T-helper 17 cell (primary cell): ENCODE results near the gene CYBC1. TPM values are rescaled to one million over a fixed set of nuclear protein-coding genes. Genes with fewer than 3 reads are reported as not detected.

Source experiments
- ATAC-seq: fragments of 150-1000 bp; cut with Tn5 transposase; 2 replicates; pipeline ENCODE4 v1.10.0; 2021; ENCODE audit warnings: mild to moderate bottlenecking, moderate library complexity
- DNase-seq, 3 donors: peaks; one replicate each; pipeline versions ENCODE4 v3.0.0 to v3.0.0-alpha.2; 2020 to 2021
- H3K9me3 ChIP-seq: one replicate; pipeline ENCODE4 v1.7.0; 2013; ENCODE audit warnings: low read length, mild to moderate bottlenecking; ENCODE audit not compliant: control insufficient read depth, poor library complexity, severe bottlenecking
- H3K27ac Mint-ChIP-seq: one replicate; pipeline ENCODE4 v1.8.0; 2022; ENCODE audit warnings: mild to moderate bottlenecking, moderate library complexity, mixed read lengths
- H3K27me3 Mint-ChIP-seq: one replicate; pipeline ENCODE4 v1.8.0; 2022; ENCODE audit warnings: mixed read lengths
- H3K36me3 Mint-ChIP-seq: one replicate; pipeline ENCODE4 v1.8.0; 2022; ENCODE audit warnings: low read depth, mixed read lengths
- H3K4me1 Mint-ChIP-seq: one replicate; pipeline ENCODE4 v1.8.0; 2022; ENCODE audit warnings: mild to moderate bottlenecking, mixed read lengths
- H3K4me3 Mint-ChIP-seq: one replicate; pipeline ENCODE4 v1.8.0; 2022; ENCODE audit warnings: mild to moderate bottlenecking, moderate library complexity, mixed read lengths
- total RNA-seq, 4 donors: library from RNA in 2 of 4; stranded (reverse) in 2 of 4; gene quantifications; one replicate each; pipeline ENCODE4 v1.2.3 and lab custom pipeline; 2022 to 2026

The CYBC1 gene
- total RNA-seq, 2 donors from 2014 or later, result 110 to 121 TPM

DNA sequence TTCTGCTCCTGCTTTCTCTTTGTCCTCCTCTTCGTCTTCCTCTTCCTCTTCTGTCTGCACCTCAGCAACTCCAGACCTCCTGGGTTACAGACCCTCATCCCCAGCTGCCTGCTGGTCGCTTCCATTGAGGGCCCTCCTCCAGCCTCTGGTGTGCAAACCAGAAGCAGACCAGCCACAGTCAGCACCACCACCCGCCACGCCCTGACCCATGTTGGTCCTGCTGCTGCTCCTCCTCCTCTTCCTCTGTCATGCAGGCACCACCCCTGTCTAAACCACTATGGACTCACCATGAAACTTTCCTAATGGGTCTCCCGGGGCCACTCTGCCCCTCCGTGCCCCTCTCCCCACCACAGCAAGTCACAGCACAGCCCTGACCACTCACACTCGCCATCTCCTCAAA, 20.7 kb downstream of the CYBC1 start:
- peaks cover 8% of the 10 kb centered on the region for H3K36me3 Mint-ChIP-seq
- no peaks in the 10 kb centered on the region for H3K27me3 Mint-ChIP-seq
- no peak overlapping the region for H3K27ac Mint-ChIP-seq
- DNase-seq (no peak), ATAC-seq (no peak)
- peak overlapping the region; percentile 52 for H3K4me3 Mint-ChIP-seq
- H3K9me3 ChIP-seq, result no peaks in the 10 kb centered on the region
- H3K4me1 Mint-ChIP-seq, result peaks cover 18% of the 10 kb centered on the region

DNA sequence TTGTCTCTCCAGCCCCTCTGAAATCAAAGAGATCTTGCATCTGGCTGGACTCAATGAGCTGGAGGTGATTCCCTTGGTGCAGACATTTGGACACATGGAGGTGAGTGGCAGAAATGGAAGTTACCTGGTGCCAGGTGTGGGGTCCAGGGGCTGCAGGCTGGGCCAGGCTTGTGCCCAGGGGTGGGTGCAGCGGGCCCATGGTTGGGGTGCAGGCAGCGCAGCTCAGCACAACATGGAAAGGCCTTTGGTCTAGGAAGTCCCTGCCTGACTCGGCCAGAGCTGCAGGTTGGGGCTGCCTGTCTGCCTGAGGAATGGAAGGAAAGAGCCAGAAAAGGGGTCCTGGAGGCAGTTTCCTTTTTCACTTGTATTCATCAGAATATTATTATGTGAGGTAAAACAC, 22.0 kb downstream of the CYBC1 start:
- H3K27me3 Mint-ChIP-seq, result no peaks in the 10 kb centered on the region
- peaks cover 8% of the 10 kb centered on the region for H3K36me3 Mint-ChIP-seq
- no peak for ATAC-seq
- no peaks in the 10 kb centered on the region for H3K9me3 ChIP-seq
- no peak for DNase-seq
- peaks cover 15% of the 10 kb centered on the region for H3K4me1 Mint-ChIP-seq
- no peak overlapping the region for H3K4me3 Mint-ChIP-seq
- no peak overlapping the region for H3K27ac Mint-ChIP-seq

- H3K27me3 Mint-ChIP-seq, result no peaks in the 10 kb centered on the region
- ATAC-seq, result no peak
- H3K4me1 Mint-ChIP-seq, result peaks cover 18% of the 10 kb centered on the region
- H3K36me3 Mint-ChIP-seq, result peaks cover 7% of the 10 kb centered on the region
- DNase-seq, result no peak
- peak overlapping the region; percentile 76 for H3K27ac Mint-ChIP-seq
- no peak overlapping the region for H3K4me3 Mint-ChIP-seq
- H3K9me3 ChIP-seq, result no peaks in the 10 kb centered on the region
Observed at GRCh38 chr17:82424863-82425159, 25.7 kb downstream of the CYBC1 start.

GRCh38 chr17:82424001-82424862, 26.3 kb downstream of the CYBC1 start:
- H3K27ac Mint-ChIP-seq, result no peak overlapping the region
- DNase-seq, result peak; percentile 32 to 54 (median 35)
- no peak overlapping the region for H3K4me3 Mint-ChIP-seq
- H3K36me3 Mint-ChIP-seq, result peaks cover 3% of the 10 kb centered on the region
- ATAC-seq, result peak; percentile 51
- H3K27me3 Mint-ChIP-seq, result no peaks in the 10 kb centered on the region
- peaks cover 16% of the 10 kb centered on the region for H3K4me1 Mint-ChIP-seq
- no peaks in the 10 kb centered on the region for H3K9me3 ChIP-seq

GRCh38 chr17:82419540-82419939, 31.0 kb downstream of the CYBC1 start:
- no peaks in the 10 kb centered on the region for H3K9me3 ChIP-seq
- peaks cover 21% of the 10 kb centered on the region for H3K4me1 Mint-ChIP-seq
- H3K27me3 Mint-ChIP-seq, result no peaks in the 10 kb centered on the region
- ATAC-seq, result no peak
- H3K27ac Mint-ChIP-seq, result peak overlapping the region; percentile 71
- H3K36me3 Mint-ChIP-seq, result peaks cover 3% of the 10 kb centered on the region
- peak overlapping the region; percentile 85 for H3K4me3 Mint-ChIP-seq
- no peak for DNase-seq

DNA sequence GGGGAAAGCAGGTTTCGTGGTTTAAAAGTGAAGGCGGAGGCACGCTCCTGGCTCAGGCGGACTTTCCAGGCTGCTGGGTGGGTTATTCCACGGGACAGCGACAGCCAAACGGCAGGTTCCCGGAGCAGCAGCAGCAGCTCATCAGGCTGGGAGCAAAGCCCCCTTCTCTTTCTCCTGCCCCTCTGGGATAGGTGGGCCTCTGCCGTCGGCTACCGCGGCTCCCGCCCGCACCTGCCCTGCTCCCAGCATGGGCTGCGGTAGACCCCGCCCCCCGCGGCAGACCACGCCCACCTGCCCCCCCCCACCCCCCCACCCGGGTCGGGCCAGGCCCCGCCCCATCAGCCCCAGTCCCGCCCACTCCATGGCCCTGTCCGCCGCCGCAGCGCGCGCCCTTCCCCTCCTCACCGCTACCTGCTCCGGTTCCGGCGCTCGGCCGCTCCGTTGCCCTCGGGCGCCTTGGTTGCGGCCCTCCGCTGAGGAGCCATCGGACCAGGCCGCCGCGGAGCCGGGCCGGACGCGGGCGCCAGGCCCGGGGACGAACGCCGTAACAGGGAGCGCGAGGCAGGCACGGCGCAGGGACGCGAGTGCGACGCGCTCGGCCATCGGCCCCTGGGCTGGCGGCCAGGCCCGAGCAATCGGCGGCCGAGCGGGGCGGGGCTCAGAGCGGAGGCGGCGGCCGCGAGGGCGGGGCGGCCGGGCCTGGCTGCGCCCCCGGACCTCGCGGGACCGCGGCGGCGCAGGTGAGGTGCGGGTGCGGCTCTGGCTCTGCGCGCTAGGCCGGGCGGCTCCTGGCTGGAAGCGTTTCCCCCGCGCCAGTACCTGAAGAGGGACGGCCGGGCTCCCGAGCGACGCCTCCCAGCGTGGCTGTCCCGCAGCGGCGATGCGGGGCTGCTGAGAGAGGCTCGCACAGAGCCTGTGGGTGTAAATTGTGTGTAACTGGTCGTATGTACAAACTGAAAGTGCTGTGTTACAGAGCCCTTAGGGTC, 32.3 kb downstream of the CYBC1 start, which contains the start of the genes HEXD and OGFOD3:
Gene HEXD (plus strand): TSS at position 347 of the 986 bp plus-strand sequence. CDS start 1,453 bp downstream, outside the sequence.
Gene OGFOD3 (minus strand): TSS at position 586 of the 986 bp plus-strand sequence. CDS start 101 bp downstream, at position 485.
- H3K36me3 Mint-ChIP-seq, result peaks cover 3% of the 10 kb centered on the region
- DNase-seq (peak; percentile 79 to 90 (median 84)), ATAC-seq (peak; percentile 88)
- peak within 1 kb of the TSS; percentile 85 for H3K4me3 Mint-ChIP-seq
- no peaks in the 10 kb centered on the region for H3K9me3 ChIP-seq
- H3K4me1 Mint-ChIP-seq, result peaks cover 23% of the 10 kb centered on the region
- peak within 1 kb of the TSS; percentile 71 for H3K27ac Mint-ChIP-seq
- H3K27me3 Mint-ChIP-seq, result no peaks in the 10 kb centered on the region

GRCh38 chr17:82416771-82417170, 33.8 kb downstream of the CYBC1 start:
- DNase-seq (no peak), ATAC-seq (no peak)
- Mint-ChIP-seq H3K27me3 (no peaks in the 10 kb centered on the region), H3K27ac (no peak overlapping the region), H3K4me3 (no peak overlapping the region), H3K4me1 (peaks cover 23% of the 10 kb centered on the region), H3K36me3 (no peaks in the 10 kb centered on the region)
- H3K9me3 ChIP-seq, result no peaks in the 10 kb centered on the region

DNA sequence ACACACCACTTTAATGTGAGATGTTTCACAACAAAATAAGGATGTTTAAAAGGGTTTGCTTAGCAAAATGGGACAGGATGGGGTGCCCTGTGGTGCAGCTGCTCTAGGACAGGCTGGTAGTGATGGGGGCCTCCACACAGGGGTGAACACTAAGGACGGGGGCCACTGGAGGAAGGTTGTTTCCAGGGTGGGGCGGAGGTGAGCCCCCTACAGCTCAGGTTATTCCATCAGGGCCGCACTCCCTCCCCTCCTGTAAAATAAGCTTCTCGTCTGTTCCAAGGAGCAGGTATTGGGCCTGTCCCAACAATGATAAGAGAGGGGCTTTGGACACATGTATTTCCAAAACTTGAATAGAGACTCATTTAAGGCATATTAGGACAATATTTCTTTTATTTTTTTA, 34.3 kb downstream of the CYBC1 start:
- Mint-ChIP-seq H3K4me3 (no peak overlapping the region), H3K27me3 (no peaks in the 10 kb centered on the region), H3K27ac (no peak overlapping the region), H3K36me3 (no peaks in the 10 kb centered on the region), H3K4me1 (peaks cover 23% of the 10 kb centered on the region)
- no peak for ATAC-seq
- H3K9me3 ChIP-seq, result no peaks in the 10 kb centered on the region
- DNase-seq, result no peak

GRCh38 chr17:82415786-82416185, 34.8 kb downstream of the CYBC1 start:
- DNase-seq (no peak), ATAC-seq (no peak)
- H3K9me3 ChIP-seq, result no peaks in the 10 kb centered on the region
- Mint-ChIP-seq H3K36me3 (no peaks in the 10 kb centered on the region), H3K4me1 (peaks cover 23% of the 10 kb centered on the region), H3K4me3 (peak overlapping the region; percentile 67), H3K27ac (peak overlapping the region; percentile 11), H3K27me3 (no peaks in the 10 kb centered on the region)

- Mint-ChIP-seq H3K4me3 (peak overlapping the region; percentile 67), H3K4me1 (peaks cover 23% of the 10 kb centered on the region), H3K27ac (peak overlapping the region; percentile 59), H3K36me3 (no peaks in the 10 kb centered on the region), H3K27me3 (no peaks in the 10 kb centered on the region)
- no peak for ATAC-seq
- no peaks in the 10 kb centered on the region for H3K9me3 ChIP-seq
- DNase-seq, result no peak
Observed at GRCh38 chr17:82415336-82415735, 35.2 kb downstream of the CYBC1 start.

GRCh38 chr17:82414548-82415281, 35.8 kb downstream of the CYBC1 start:
- ATAC-seq (peak; percentile 19), DNase-seq (peak; percentile 38 to 63 (median 58))
- Mint-ChIP-seq H3K27ac (peak overlapping the region; percentile 59), H3K4me1 (peaks cover 17% of the 10 kb centered on the region), H3K27me3 (no peaks in the 10 kb centered on the region), H3K36me3 (no peaks in the 10 kb centered on the region), H3K4me3 (peak overlapping the region; percentile 21)
- no peaks in the 10 kb centered on the region for H3K9me3 ChIP-seq

DNA sequence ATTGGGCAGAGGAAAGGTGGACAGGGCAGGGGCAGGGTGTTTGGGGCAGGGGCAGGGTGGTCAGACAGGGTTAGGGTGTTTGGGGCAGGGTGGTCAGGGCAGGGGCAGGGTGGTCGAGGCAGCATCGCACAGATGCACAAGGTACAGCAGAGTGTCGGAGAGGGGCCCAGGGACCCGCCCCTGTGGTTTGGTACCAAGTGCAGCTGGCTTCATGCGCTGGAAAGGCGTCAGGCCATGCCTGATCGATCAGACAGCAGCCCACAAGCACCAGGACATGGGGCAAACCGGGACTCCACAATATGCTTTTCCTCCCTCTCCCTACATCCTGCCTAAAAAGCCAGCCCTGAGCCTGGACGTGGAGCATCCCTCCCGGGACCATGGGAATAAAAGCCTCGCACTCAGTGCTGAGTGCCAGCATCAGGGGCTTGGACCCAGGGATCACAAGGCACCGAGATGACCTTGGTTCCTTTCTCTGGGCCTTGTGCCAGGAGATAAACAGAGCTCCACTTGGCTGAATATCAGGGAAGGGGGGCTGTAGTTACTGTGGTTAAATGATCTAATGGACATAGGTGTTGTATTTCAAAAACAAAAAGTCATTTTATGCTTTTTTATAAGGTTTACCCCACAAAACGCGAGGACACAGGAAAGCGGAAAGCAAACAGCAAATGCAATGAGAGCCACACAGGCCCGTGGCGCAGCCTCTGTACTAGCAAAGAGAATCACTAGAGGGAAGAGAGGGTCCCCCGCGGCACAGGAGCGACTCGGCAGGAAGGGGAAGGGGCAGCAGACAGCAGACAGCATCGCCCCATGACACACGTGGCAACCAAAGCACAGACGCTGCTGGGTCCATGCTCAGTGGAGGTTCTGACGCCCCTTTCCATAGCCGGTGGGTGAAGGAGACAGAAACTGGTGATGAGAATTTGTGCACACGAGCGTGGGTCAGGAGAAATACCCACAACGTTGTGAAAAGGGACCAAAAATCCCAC, 37.7 kb downstream of the CYBC1 start:
- no peak overlapping the region for H3K27ac Mint-ChIP-seq
- no peak overlapping the region for H3K4me3 Mint-ChIP-seq
- no peak for ATAC-seq
- peaks cover 19% of the 10 kb centered on the region for H3K4me1 Mint-ChIP-seq
- no peaks in the 10 kb centered on the region for H3K36me3 Mint-ChIP-seq
- H3K9me3 ChIP-seq, result no peaks in the 10 kb centered on the region
- H3K27me3 Mint-ChIP-seq, result no peaks in the 10 kb centered on the region
- DNase-seq, result no peak
